ENCODE measurements around the gene E4F1.
"Not testable (repeated sequence)": the region's sequence is repeated elsewhere in the genome, so short reads cannot be mapped to it uniquely, and the experiment has no call there.

The E4F1 gene

DNA sequence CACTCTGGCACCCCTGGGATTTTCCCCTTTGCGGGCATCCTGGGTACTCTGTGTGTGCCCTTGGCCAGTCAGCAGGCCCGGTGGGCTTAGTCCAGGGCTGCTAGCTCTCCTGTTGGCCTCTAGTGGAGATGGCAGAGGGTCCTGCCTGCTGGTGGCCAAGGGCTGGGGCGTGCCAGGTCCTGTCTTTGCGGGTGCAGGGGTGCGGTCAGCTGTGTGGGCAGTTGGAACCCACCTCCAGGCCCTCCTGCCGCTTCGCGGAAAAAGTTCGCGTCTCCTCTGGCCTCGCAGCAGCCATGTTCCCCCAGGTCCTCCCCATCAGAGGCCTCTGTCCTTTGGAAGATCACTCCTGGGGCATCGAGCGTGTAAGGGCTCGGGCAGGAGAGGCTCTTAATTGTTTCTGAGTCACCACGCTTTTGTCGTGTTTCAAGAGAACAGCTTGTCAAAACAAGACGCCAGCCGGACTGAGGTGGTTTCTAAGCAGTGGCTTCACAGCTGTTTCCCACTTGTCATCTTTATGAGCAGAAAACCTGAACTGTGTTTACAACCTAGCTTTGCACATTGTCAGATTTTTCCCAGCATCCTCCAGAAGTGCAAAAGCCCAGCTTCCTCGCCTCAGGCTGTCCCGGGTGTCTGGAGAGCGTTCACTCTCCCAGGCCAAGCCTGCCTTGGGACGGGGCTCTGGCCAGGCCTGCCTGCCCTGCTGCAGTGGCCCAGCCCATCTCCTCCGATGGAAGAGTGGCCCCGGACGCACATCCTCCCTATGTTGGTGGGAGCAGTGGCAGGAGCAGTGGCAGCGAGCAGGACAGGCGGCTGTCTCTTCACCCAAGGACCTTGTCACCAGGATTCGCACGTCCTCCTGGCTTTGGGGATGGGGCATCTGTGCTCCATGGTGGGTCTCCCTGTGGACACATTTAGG lies 7.9 kb downstream of the E4F1 start:
- no peak for DNase-seq

DNA sequence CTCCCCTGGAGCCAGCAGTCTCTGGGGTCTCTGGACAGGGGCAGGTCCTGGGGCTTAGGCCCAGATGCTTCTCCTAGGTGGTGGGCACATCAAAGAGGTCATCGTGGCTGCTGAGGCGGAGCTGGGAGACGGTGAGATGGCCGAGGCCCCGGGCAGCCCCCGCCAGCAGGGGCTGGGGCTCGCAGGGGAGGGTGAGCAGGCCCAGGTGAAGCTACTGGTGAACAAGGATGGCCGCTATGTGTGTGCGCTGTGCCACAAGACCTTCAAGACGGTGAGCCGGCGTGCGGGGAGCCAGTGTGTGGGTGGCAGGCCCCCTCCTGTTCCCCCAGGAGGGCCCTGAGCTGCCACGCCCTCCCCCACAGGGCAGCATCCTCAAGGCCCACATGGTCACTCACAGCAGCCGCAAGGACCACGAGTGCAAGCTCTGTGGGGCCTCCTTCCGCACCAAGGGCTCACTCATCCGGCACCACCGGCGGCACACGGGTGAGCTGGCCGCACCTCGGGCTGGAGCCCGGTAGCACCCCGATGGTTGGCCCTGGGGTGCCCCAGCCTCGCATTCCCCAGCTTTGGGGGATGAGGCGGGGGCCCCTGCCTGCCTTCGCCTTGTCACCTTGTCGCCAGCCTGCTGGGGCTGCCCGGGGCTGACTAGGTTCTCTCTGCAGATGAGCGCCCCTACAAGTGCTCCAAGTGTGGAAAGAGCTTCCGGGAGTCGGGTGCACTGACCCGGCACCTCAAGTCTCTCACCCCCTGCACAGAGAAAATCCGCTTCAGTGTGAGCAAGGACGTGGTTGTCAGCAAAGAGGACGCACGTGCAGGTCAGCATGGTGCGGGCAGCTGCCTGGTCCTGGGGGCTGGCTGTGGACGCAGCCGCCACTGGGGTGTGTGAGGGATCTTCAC lies 9.0 kb downstream of the E4F1 start:
- DNase-seq, result no peak

DNA sequence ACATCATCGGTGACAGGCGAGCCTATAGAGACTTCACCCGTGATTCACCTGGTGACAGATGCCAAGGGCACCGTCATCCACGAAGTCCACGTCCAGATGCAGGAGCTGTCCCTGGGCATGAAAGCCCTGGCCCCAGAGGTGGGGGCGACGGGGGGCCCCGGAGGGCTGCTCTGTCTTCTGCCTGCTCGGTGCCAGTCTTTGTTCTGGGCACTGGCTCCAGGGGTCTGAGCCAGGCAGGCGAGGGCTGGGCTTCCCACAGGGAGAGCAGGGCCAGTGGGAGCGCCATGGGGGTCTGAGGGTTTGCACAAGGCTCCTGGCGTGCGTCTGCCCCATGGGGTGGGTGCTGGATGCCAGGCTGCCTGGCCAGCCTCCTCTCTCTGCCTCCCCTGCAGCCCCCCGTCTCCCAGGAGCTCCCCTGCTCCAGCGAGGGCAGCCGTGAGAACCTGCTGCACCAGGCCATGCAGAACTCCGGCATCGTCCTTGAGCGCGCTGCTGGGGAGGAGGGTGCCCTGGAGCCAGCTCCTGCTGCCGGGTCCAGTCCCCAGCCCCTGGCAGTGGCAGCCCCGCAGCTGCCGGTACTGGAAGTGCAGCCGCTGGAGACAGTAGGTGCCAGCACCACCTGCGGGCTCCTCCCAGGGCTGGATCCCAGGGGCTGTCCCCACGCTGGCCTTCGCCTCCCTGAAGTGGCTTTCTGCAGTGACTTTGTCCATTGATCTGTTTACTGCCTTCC lies 9.8 kb downstream of the E4F1 start:
- DNase-seq, result no peak

- no peak for DNase-seq
Observed at GRCh38 chr16:2233872-2234812, 10.8 kb downstream of the E4F1 start.

GRCh38 chr16:2234813-2235170 lies 11.4 kb downstream of the E4F1 start:
- no peak for DNase-seq

GRCh38 chr16:2235234-2235651 lies 11.9 kb downstream of the E4F1 start:
- DNase-seq, result no peak

- no peak for DNase-seq
Observed at GRCh38 chr16:2235695-2236336, 12.4 kb downstream of the E4F1 start.

GRCh38 chr16:2236337-2237101 lies 13.1 kb downstream of the E4F1 start, which contains the start of gene DNASE1L2:
DNASE1L2 (plus strand) TSS chr16:2236444; CDS start chr16:2236817, 373 bp downstream.
- DNase-seq, result no peak

DNA sequence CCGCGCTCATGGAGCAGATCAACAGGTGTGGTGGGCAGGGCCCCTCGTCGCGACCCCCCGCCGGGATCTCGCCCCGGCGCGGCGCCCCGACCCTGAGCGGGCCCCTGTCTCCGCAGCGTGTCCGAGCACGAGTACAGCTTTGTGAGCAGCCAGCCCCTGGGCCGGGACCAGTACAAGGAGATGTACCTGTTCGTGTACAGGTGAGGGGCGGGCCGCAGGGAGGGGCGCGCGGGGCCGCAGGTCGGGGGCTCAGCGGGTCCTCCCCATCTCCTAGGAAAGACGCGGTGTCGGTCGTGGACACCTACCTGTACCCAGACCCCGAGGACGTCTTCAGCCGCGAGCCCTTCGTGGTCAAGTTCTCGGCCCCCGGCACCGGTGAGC lies 13.7 kb downstream of the E4F1 start:
- DNase-seq, result no peak

- DNase-seq, result no peak
Observed at GRCh38 chr16:2237493-2238149, 14.2 kb downstream of the E4F1 start.

- no peak for DNase-seq
Observed at GRCh38 chr16:2238150-2238837, 14.9 kb downstream of the E4F1 start.

GRCh38 chr16:2238838-2239675 lies 15.7 kb downstream of the E4F1 start:
- no peak for DNase-seq

DNA sequence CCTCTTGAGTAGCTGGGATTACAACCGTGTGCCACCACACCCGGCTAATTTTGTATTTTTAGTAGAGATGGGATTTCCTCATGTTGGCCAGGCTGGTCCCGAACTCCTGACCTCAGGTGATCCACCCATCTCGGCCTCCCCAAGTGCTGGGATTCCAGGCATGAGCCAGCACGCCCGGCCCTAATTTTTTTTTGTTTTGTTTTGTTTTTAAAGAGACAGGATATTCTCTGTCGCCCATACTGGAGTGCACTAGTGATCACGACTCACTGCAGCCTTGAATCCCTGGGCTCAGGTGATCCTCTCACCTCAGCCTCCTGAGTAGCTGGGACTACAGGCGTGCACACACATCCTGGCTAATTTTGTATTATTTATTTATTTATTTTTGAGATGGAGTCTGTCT lies 16.9 kb downstream of the E4F1 start:
- not testable (repeated sequence) for DNase-seq

DNA sequence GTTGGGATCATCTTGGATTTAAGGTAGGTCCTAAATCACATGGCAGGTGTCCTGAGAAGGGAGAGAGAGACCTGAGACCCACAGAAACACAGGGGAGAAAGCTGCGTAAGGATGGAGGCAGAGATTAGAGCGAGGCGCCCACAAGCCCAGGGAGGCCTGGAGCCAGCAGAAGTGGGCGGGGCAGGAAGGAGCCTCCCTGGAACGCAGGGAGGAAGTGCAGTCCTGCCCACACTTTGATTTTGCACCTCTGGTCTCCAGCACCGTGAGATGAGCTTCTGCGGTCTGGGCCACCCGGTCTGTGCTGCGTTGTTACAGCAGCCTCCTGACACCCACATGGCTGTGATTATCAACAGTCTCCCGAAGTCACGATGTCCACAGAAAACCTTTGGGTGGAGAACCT lies 19.2 kb downstream of the E4F1 start:
- no peak for DNase-seq

GRCh38 chr16:2243031-2243528 lies 19.7 kb downstream of the E4F1 start:
- no peak for DNase-seq

- no peak for DNase-seq
Observed at GRCh38 chr16:2243781-2244180, 20.4 kb downstream of the E4F1 start.

DNA sequence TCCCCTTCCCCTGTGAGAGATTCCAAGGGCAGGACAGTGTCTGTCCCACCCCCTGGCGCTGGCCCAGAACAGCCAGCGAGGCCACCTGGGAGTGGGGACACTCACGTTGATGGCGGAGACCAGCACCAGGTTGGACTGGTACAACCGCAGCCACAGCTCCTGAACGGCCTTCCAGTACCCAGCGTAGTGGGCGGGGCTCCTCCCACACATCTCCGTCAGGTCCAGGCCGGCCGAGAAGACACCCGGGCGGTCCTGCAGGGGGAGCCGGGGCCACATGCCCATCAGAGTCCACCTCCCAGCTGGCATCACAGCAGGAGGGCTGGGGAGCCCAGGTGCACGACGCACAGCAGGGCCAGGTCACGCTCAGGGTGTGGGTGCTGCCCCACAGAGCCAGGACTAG lies 20.9 kb downstream of the E4F1 start:
- no peak for DNase-seq
